IMR-90 (cell line): ENCODE data around the gene MEOX2. TPM values are rescaled to one million over a fixed set of nuclear protein-coding genes. Genes with fewer than 3 reads are reported as not detected.

Experiments used
- ATAC-seq: fragments of 200-7000 bp; cut with Tn5 transposase; 2 replicates; pipeline ENCODE4 v1.9.1; 2020; ENCODE audit warnings: low read depth, mild to moderate bottlenecking, moderate library complexity
- BruUV-seq: library from RNA; stranded (reverse); fragments of 400-500 nt; replicated peaks from 2 replicates; lab custom pipeline; 2021; lab: Mats Ljungman, UMichigan
- CTCF ChIA-PET: fragments of 300-600 bp; formaldehyde crosslinking; extraction: SDS; loops from one replicate; lab custom pipeline; 2021; ENCODE audit warnings: antibody characterized with exemption; lab: Yijun Ruan, JAX
- POLR2A ChIA-PET: fragments of 300-600 bp; sonication (Branson Sonifier 250); formaldehyde crosslinking; loops from one replicate; lab custom pipeline; 2022; ENCODE audit warnings: antibody characterized with exemption; ENCODE audit not compliant: unreplicated experiment; lab: Charles Lee
- DNase-seq: peaks from one replicate; pipeline ENCODE4 v3.0.0; 2013
- H2AFZ ChIP-seq: replicated peaks from 2 replicates; pipeline ENCODE3; 2013; ENCODE audit warnings: low read length, mild to moderate bottlenecking; ENCODE audit not compliant: poor library complexity
- H2AK5ac ChIP-seq: 2 replicates; pipeline ENCODE4 v1.6.1; 2013; ENCODE audit warnings: low read depth, low read length, inconsistent platforms
- H2AK9ac ChIP-seq: replicated peaks from 2 replicates; pipeline ENCODE3; 2013; ENCODE audit warnings: mild to moderate bottlenecking, low read depth, low read length, moderate library complexity; ENCODE audit not compliant: poor library complexity
- H2BK120ac ChIP-seq: 2 replicates; pipeline ENCODE4 v1.6.1; 2013; ENCODE audit warnings: low read depth, low read length, inconsistent platforms
- H2BK15ac ChIP-seq: 3 replicates; pipeline ENCODE4 v1.6.1; 2013; ENCODE audit warnings: low read depth, low read length, inconsistent platforms
- H2BK20ac ChIP-seq: 2 replicates; pipeline ENCODE4 v1.6.1; 2013; ENCODE audit warnings: low read depth, mild to moderate bottlenecking, inconsistent platforms, low read length, moderate library complexity
- H2BK5ac ChIP-seq: 2 replicates; pipeline ENCODE4 v1.6.1; 2013; ENCODE audit warnings: mild to moderate bottlenecking, low read depth, low read length, inconsistent platforms; ENCODE audit not compliant: poor library complexity, severe bottlenecking
- H3K14ac ChIP-seq: replicated peaks from 2 replicates; pipeline ENCODE4 v1.6.1; 2013; ENCODE audit warnings: low read depth, low read length, inconsistent platforms
- H3K18ac ChIP-seq: 2 replicates; pipeline ENCODE4 v1.6.1; 2013; ENCODE audit warnings: low read depth, low read length, control low read depth
- H3K23ac ChIP-seq: 2 replicates; pipeline ENCODE4 v1.6.1; 2013; ENCODE audit warnings: low read depth, low read length, inconsistent platforms
- H3K27ac ChIP-seq: 2 replicates; pipeline ENCODE4 v1.5.1; 2013; ENCODE audit warnings: mild to moderate bottlenecking, control low read depth, low read length; ENCODE audit not compliant: insufficient read depth
- H3K27me3 ChIP-seq: 2 replicates; pipeline ENCODE4 v1.6.1; 2013; ENCODE audit warnings: low read length; ENCODE audit not compliant: control insufficient read depth, insufficient read depth
- H3K36me3 ChIP-seq: 2 replicates; pipeline ENCODE4 v1.6.1; 2013; ENCODE audit warnings: low read length, mixed read lengths; ENCODE audit not compliant: control insufficient read depth, insufficient read depth
- H3K4ac ChIP-seq: 2 replicates; pipeline ENCODE4 v1.6.1; 2013; ENCODE audit warnings: low read depth, low read length, inconsistent platforms
- H3K4me1 ChIP-seq: 2 replicates; pipeline ENCODE4 v1.6.1; 2013; ENCODE audit warnings: low read length, mixed read lengths; ENCODE audit not compliant: control insufficient read depth, insufficient read depth
- H3K4me2 ChIP-seq: 2 replicates; pipeline ENCODE4 v1.6.1; 2013; ENCODE audit warnings: low read depth, mild to moderate bottlenecking, control low read depth, low read length, moderate library complexity
- H3K4me3 ChIP-seq: 2 replicates; pipeline ENCODE4 v1.5.1; 2013; ENCODE audit warnings: low read depth, mild to moderate bottlenecking, control low read depth, low read length, moderate library complexity; ENCODE audit not compliant: insufficient read depth
- H3K56ac ChIP-seq: 2 replicates; pipeline ENCODE4 v1.6.1; 2013; ENCODE audit warnings: low read length, inconsistent platforms; ENCODE audit not compliant: insufficient read depth; ENCODE audit errors: extremely low read depth
- H3K79me1 ChIP-seq, 2 experiments: 2 replicates each; pipeline ENCODE4 v1.6.1; 2013; ENCODE audit warnings: low read length in 2 of 2, inconsistent platforms in 1 of 2, low read depth in 1 of 2
- H3K9ac ChIP-seq: 2 replicates; pipeline ENCODE4 v1.6.1; 2013; ENCODE audit warnings: low read depth, low read length, control low read depth
- H3K9me1 ChIP-seq: 2 replicates; pipeline ENCODE4 v1.6.1; 2013; ENCODE audit warnings: low read length, inconsistent platforms; ENCODE audit not compliant: insufficient read depth
- H3K9me3 ChIP-seq: 2 replicates; pipeline ENCODE4 v1.6.1; 2013; ENCODE audit warnings: low read length; ENCODE audit not compliant: control insufficient read depth, insufficient read depth
- H4K20me1 ChIP-seq: 2 replicates; pipeline ENCODE4 v1.6.1; 2013; ENCODE audit warnings: low read length, inconsistent platforms; ENCODE audit not compliant: insufficient read depth
- H4K5ac ChIP-seq: 2 replicates; pipeline ENCODE4 v1.6.1; 2013; ENCODE audit warnings: mild to moderate bottlenecking, low read depth, low read length, control low read depth
- H4K8ac ChIP-seq, 2 experiments: 2 replicates each; pipeline ENCODE4 v1.6.1; 2013; ENCODE audit warnings: low read depth in 2 of 2, low read length in 2 of 2, control low read depth in 1 of 2, inconsistent platforms in 1 of 2
- H4K91ac ChIP-seq: 2 replicates; pipeline ENCODE4 v1.6.1; 2013; ENCODE audit warnings: low read depth, low read length, inconsistent platforms; ENCODE audit not compliant: insufficient read depth
- CHD1 ChIP-seq: IDR thresholded peaks from 2 replicates; pipeline ENCODE4 v1.6.1; 2012; ENCODE audit warnings: low read depth, low read length, improper control_type of control experiment
- RCOR1 ChIP-seq: IDR thresholded peaks from 2 replicates; pipeline ENCODE4 v1.6.1; 2012; ENCODE audit warnings: mild to moderate bottlenecking, low read length, improper control_type of control experiment; ENCODE audit not compliant: insufficient replicate concordance
- WGBS, 2 experiments: methylation state at CpG; one replicate each; pipeline versions ENCODE4 v1.1.5 to v1.1.7; 2013; ENCODE audit warnings: missing lambda C conversion rate in 2 of 2; ENCODE audit not compliant: insufficient read length in 1 of 2; ENCODE audit errors: extremely low coverage in 2 of 2; 5-methylcytosine and 5-hydroxymethylcytosine counted together
- dilution Hi-C: fragments of 300-500 bp; cut with HindIII; formaldehyde crosslinking; loops from one replicate; pipeline ENCODE4 v1.14.3; 2018; ENCODE audit warnings: low sequenced_read_pairs; ENCODE audit not compliant: unreplicated experiment
- in situ Hi-C: fragments of 300-500 bp; cut with MboI; formaldehyde crosslinking; loops from 3 replicates; pipeline ENCODE4 v1.14.3; 2019; ENCODE audit warnings: low sequenced_read_pairs, inconsistent platforms, mixed read lengths
- intact Hi-C: fragments of 100-400 bp; cut with micrococcal nuclease; formaldehyde crosslinking; loops from 2 replicates; pipeline ENCODE4 v1.10.0; 2022
- polyA plus RNA-seq, 3 experiments: library from polyadenylated mRNA; depleted of rRNA; stranded (reverse); fragments of >200 nt; gene quantifications; 2 replicates each; pipeline ENCODE4 v1.2.3, GENCODE V29; 2012; ENCODE audit warnings: low replicate concordance in 1 of 3
- total RNA-seq: library from RNA; depleted of rRNA; stranded (reverse); fragments of >200 nt; gene quantifications from 2 replicates; pipeline ENCODE4 v1.2.3, GENCODE V29; 2012
- TF ChIP-seq, protein P1 (sequence below): fragments of 150-350 bp; IDR thresholded peaks from 2 replicates; pipeline ENCODE4 v1.6.1; 2016; ENCODE audit warnings: low read depth, mild to moderate bottlenecking, low read length, moderate library complexity, borderline replicate concordance

MEOX2 gene
- total and polyA plus RNA-seq, 2 of the 4 experiments (the other 2 are of a cell fraction): under 0.01 TPM; not detected in 1

GRCh38 chr7:15688279-15688626, 1.8 kb upstream of the MEOX2 start:
- intact Hi-C loops: no loop called here
- dilution Hi-C loops: no loop called here
- H3K4me1 ChIP-seq: no peaks in the 10 kb centered on the region

More at GRCh38 chr7:15688279-15688626, 1.8 kb upstream of the MEOX2 start:
- no peak overlapping the region for H3K4me2 ChIP-seq
- H3K4ac ChIP-seq: no peak overlapping the region
- no peak overlapping the region for H2AK9ac ChIP-seq
- no peak overlapping the region for H4K91ac ChIP-seq
- no peaks in the 10 kb centered on the region for H4K20me1 ChIP-seq
- no peak overlapping the region for H4K8ac ChIP-seq
- TF ChIP-seq CHD1: no peak
- TF ChIP-seq, protein P1, sequence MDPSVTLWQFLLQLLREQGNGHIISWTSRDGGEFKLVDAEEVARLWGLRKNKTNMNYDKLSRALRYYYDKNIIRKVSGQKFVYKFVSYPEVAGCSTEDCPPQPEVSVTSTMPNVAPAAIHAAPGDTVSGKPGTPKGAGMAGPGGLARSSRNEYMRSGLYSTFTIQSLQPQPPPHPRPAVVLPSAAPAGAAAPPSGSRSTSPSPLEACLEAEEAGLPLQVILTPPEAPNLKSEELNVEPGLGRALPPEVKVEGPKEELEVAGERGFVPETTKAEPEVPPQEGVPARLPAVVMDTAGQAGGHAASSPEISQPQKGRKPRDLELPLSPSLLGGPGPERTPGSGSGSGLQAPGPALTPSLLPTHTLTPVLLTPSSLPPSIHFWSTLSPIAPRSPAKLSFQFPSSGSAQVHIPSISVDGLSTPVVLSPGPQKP: no peak
- TF ChIP-seq RCOR1: no peak
- H3K27ac ChIP-seq: no peak overlapping the region
- no peak overlapping the region for H2AK5ac ChIP-seq
- H2BK20ac ChIP-seq: no peak overlapping the region
- no peak for DNase-seq
- no peaks in the 10 kb centered on the region for H3K36me3 ChIP-seq
- no peak overlapping the region for H2BK120ac ChIP-seq
- peaks cover 5% of the 10 kb centered on the region; the same call in 1 of the 2 replicates for H3K9me3 ChIP-seq
- no peaks in the 10 kb centered on the region for H3K9me1 ChIP-seq
- H3K9ac ChIP-seq: no peak overlapping the region
- no peak overlapping the region for H2BK15ac ChIP-seq
- CTCF ChIA-PET: interaction anchor here (0.6 kb wide), 1 partner anchor 117 kb away, joined by 5 read pairs; no protein-coding TSS in a partner anchor
- peaks cover 46% of the 10 kb centered on the region for H3K27me3 ChIP-seq
- no peak overlapping the region for H2AFZ ChIP-seq
- no peaks in the 10 kb centered on the region for H3K79me1 ChIP-seq
- no peak overlapping the region for H3K23ac ChIP-seq
- no peak overlapping the region for H3K18ac ChIP-seq
- in situ Hi-C loops: no loop called here
- POLR2A ChIA-PET: no interaction called here
- H3K14ac ChIP-seq: no peak overlapping the region
- no peak overlapping the region for H2BK5ac ChIP-seq
- H4K5ac ChIP-seq: no peak overlapping the region
- ATAC-seq: no peak
- H3K56ac ChIP-seq: no peak overlapping the region
- H3K4me3 ChIP-seq: no peak overlapping the region
- BruUV-seq: no TSS peak
- 25% methylated on average over 2 of the region's 10 CpGs; no CpG with 5 or more reads in 1 of the 2 experiments for WGBS, 2 experiments
